ENCODE results near the gene SLC9A6. TPM values are rescaled to one million over a fixed set of nuclear protein-coding genes. Genes with fewer than 3 reads are reported as not detected.

The SLC9A6 gene
- total and polyA plus RNA-seq, 2 experiments from 2014 or later: 7.2 to 17.1 TPM

DNA sequence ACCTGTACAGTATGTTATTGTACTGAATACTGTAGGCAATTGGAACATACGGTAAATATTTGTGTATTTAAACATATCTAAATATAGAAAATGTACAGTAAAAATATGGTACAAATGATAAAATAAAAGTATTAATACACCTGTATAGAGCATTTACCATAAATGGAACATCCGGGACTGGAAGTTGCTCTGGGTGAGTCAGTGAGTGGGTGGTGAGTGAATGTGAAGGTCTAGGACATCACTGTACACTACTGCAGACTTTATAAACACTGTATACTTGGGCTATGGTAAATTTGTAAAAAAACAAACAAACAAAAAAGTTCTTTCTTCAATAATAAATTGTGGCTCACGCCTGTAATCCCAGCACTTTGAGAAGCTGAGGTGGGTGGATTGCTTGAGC lies 109.7 kb downstream of the SLC9A6 start (continued):
- TF ChIP-seq, protein P1, sequence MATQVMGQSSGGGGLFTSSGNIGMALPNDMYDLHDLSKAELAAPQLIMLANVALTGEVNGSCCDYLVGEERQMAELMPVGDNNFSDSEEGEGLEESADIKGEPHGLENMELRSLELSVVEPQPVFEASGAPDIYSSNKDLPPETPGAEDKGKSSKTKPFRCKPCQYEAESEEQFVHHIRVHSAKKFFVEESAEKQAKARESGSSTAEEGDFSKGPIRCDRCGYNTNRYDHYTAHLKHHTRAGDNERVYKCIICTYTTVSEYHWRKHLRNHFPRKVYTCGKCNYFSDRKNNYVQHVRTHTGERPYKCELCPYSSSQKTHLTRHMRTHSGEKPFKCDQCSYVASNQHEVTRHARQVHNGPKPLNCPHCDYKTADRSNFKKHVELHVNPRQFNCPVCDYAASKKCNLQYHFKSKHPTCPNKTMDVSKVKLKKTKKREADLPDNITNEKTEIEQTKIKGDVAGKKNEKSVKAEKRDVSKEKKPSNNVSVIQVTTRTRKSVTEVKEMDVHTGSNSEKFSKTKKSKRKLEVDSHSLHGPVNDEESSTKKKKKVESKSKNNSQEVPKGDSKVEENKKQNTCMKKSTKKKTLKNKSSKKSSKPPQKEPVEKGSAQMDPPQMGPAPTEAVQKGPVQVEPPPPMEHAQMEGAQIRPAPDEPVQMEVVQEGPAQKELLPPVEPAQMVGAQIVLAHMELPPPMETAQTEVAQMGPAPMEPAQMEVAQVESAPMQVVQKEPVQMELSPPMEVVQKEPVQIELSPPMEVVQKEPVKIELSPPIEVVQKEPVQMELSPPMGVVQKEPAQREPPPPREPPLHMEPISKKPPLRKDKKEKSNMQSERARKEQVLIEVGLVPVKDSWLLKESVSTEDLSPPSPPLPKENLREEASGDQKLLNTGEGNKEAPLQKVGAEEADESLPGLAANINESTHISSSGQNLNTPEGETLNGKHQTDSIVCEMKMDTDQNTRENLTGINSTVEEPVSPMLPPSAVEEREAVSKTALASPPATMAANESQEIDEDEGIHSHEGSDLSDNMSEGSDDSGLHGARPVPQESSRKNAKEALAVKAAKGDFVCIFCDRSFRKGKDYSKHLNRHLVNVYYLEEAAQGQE (IDR thresholded peaks at IDR 0.05; ENCODE audit: unreplicated experiment): no peak
- TF ChIP-seq ZNF114 (CRISPR knock-in tag; IDR thresholded peaks at IDR 0.05): no peak
- no peak for TF ChIP-seq CTCF (conservative IDR thresholded peaks at IDR 0.05; ENCODE audit: low read depth in 2 of 2)
- TF ChIP-seq EZH2phosphoT487 (IDR thresholded peaks at IDR 0.05; ENCODE audit: unreplicated experiment): no peak
- TF ChIP-seq STAT1 (IDR thresholded peaks at IDR 0.05; ENCODE audit: unreplicated experiment): no peak

Other genes with a start within 250 kb of the SLC9A6 start
- gene CT45A3, start 217.2 kb upstream of the SLC9A6 start, total RNA-seq (2014; rRNA removed; shearing (Covaris generic)): not detected in 2 replicates
- gene CT45A3, start 217.2 kb upstream of the SLC9A6 start, polyA plus RNA-seq (2016; fragmentation: Nextera tagmentation; extraction: Ambion mirVana): not detected in 2 replicates
- not detected in 2 replicates for gene CT45A5, start 199.9 kb upstream of the SLC9A6 start, total RNA-seq (2014; rRNA removed; shearing (Covaris generic))
- gene CT45A5, start 199.9 kb upstream of the SLC9A6 start, polyA plus RNA-seq (2016; fragmentation: Nextera tagmentation; extraction: Ambion mirVana): not detected in 2 replicates
- gene CT45A6, start 182.6 kb upstream of the SLC9A6 start, total RNA-seq (2014; rRNA removed; shearing (Covaris generic)): not detected in 2 replicates
- gene CT45A6, start 182.6 kb upstream of the SLC9A6 start, polyA plus RNA-seq (2016; fragmentation: Nextera tagmentation; extraction: Ambion mirVana): not detected in 2 replicates
- not detected in 2 replicates for gene CT45A2, start 165.4 kb upstream of the SLC9A6 start, total RNA-seq (2014; rRNA removed; shearing (Covaris generic))
- not detected in 2 replicates for gene CT45A2, start 165.4 kb upstream of the SLC9A6 start, polyA plus RNA-seq (2016; fragmentation: Nextera tagmentation; extraction: Ambion mirVana)
- gene CT45A7, start 148.2 kb upstream of the SLC9A6 start, total RNA-seq (2014; rRNA removed; shearing (Covaris generic)): not detected in 2 replicates
- gene CT45A7, start 148.2 kb upstream of the SLC9A6 start, polyA plus RNA-seq (2016; fragmentation: Nextera tagmentation; extraction: Ambion mirVana): not detected in 2 replicates
- not detected in 2 replicates for gene CT45A8, start 130.9 kb upstream of the SLC9A6 start, total RNA-seq (2014; rRNA removed; shearing (Covaris generic))
- gene CT45A8, start 130.9 kb upstream of the SLC9A6 start, polyA plus RNA-seq (2016; fragmentation: Nextera tagmentation; extraction: Ambion mirVana): not detected in 2 replicates
- not detected in 2 replicates for gene CT45A9, start 113.6 kb upstream of the SLC9A6 start, total RNA-seq (2014; rRNA removed; shearing (Covaris generic))
- not detected in 2 replicates for gene CT45A9, start 113.6 kb upstream of the SLC9A6 start, polyA plus RNA-seq (2016; fragmentation: Nextera tagmentation; extraction: Ambion mirVana)
- not detected in 2 replicates for gene CT45A10, start 92.0 kb upstream of the SLC9A6 start, total RNA-seq (2014; rRNA removed; shearing (Covaris generic))
- not detected in 2 replicates for gene CT45A10, start 92.0 kb upstream of the SLC9A6 start, polyA plus RNA-seq (2016; fragmentation: Nextera tagmentation; extraction: Ambion mirVana)
- gene SAGE1, start 91.7 kb upstream of the SLC9A6 start, total RNA-seq (2014; rRNA removed; shearing (Covaris generic)): 0.19 TPM in 1 of 2 replicates, not detected in the other
- not detected in 2 replicates for gene SAGE1, start 91.7 kb upstream of the SLC9A6 start, polyA plus RNA-seq (2016; fragmentation: Nextera tagmentation; extraction: Ambion mirVana)
- 25.4 and 30.1 TPM in 2 replicates for gene MMGT1, start 11.4 kb upstream of the SLC9A6 start, total RNA-seq (2014; rRNA removed; shearing (Covaris generic))
- gene MMGT1, start 11.4 kb upstream of the SLC9A6 start, polyA plus RNA-seq (2016; fragmentation: Nextera tagmentation; extraction: Ambion mirVana): 6.2 and 6.9 TPM in 2 replicates
- 60.4 and 72.1 TPM in 2 replicates for gene FHL1, start 162.1 kb downstream of the SLC9A6 start, total RNA-seq (2014; rRNA removed; shearing (Covaris generic))
- 43.5 and 47.9 TPM in 2 replicates for gene FHL1, start 162.1 kb downstream of the SLC9A6 start, polyA plus RNA-seq (2016; fragmentation: Nextera tagmentation; extraction: Ambion mirVana)